K562 (cell line): ENCODE results near the gene ACAD8. TPM values are rescaled to one million over a fixed set of nuclear protein-coding genes. Genes with fewer than 3 reads are reported as not detected.

ENCODE experiments used
- AFF4 ChIP-seq: sonication (generic); formaldehyde crosslinking; IDR thresholded peaks from 2 replicates; pipeline ENCODE4 v1.8.0; 2023; ENCODE audit warnings: mild to moderate bottlenecking, missing genetic modification reagents
- CUX1 ChIP-seq: fragments of 200-800 bp; sonication (Bioruptor generic); IDR thresholded peaks from 2 replicates; pipeline ENCODE4 v1.6.1; 2016; ENCODE audit warnings: missing genetic modification characterization, missing compliant biosample characterization
- E2F3 ChIP-seq: fragments of 250-450 bp; sonication (Bioruptor Pico); IDR thresholded peaks from 2 replicates; pipeline ENCODE4 v1.4.0; 2020; ENCODE audit warnings: mild to moderate bottlenecking
- ESRRB ChIP-seq: fragments of 250-450 bp; sonication (Bioruptor Pico); IDR thresholded peaks from 2 replicates; pipeline ENCODE4 v1.5.0; 2020; ENCODE audit warnings: mild to moderate bottlenecking, moderate library complexity, borderline replicate concordance
- ETV1 ChIP-seq: fragments of 450-650 bp; conservative IDR thresholded peaks from 2 replicates; pipeline ENCODE4 v1.6.1; 2016; ENCODE audit warnings: missing genetic modification characterization, control low read depth, low read depth, missing compliant biosample characterization
- KLF10 ChIP-seq: fragments of 250-450 bp; sonication (Bioruptor Pico); IDR thresholded peaks from 2 replicates; pipeline ENCODE4 v1.6.1; 2021; ENCODE audit warnings: matching md5 sums
- NELFE ChIP-seq: IDR thresholded peaks from 2 replicates; pipeline ENCODE4 v1.6.1; 2011; ENCODE audit warnings: mild to moderate bottlenecking; ENCODE audit not compliant: insufficient read depth, insufficient read length
- NFIC ChIP-seq: fragments of 450-650 bp; IDR thresholded peaks from 2 replicates; pipeline ENCODE4 v1.6.1; 2017; ENCODE audit warnings: mild to moderate bottlenecking, inconsistent platforms
- RERE ChIP-seq: sonication (generic); formaldehyde crosslinking; IDR thresholded peaks from 2 replicates; pipeline ENCODE4 v1.8.0; 2023; ENCODE audit warnings: missing genetic modification reagents, mild to moderate bottlenecking, borderline replicate concordance
- SAFB2 ChIP-seq: fragments of 200-400 bp; formaldehyde crosslinking; IDR thresholded peaks from 2 replicates; pipeline ENCODE4 v1.6.1; 2018; ENCODE audit warnings: borderline replicate concordance, low read length, low read depth, moderate library complexity; ENCODE audit not compliant: severe bottlenecking
- SMAD4 ChIP-seq: fragments of 250-450 bp; sonication (Bioruptor Pico); conservative IDR thresholded peaks from 2 replicates; pipeline ENCODE4 v1.8.0; 2021; ENCODE audit warnings: inconsistent platforms, mild to moderate bottlenecking, moderate library complexity
- ZKSCAN8 ChIP-seq: fragments of 200-800 bp; sonication (Bioruptor generic); IDR thresholded peaks from 2 replicates; pipeline ENCODE4 v1.6.1; 2016; ENCODE audit warnings: missing genetic modification characterization, missing compliant biosample characterization
- polyA plus RNA-seq, 8 experiments: library from polyadenylated mRNA; depleted of rRNA in 4 of 8; stranded (reverse) in 5 of 8; unstranded in 3 of 8; fragments of >200 nt; fragmentation: Nextera tagmentation in 2 of 8; fragmentation: Illumina TruSeq in 1 of 8; extraction: Ambion mirVana in 2 of 8; extraction: Trizol in 1 of 8; gene quantifications; 2 replicates each; pipeline versions ENCODE4 v1.2.1 to v1.2.3, GENCODE V29; 2011 to 2014; ENCODE audit warnings: inconsistent platforms in 1 of 8, missing spikeins in 1 of 8
- total RNA-seq, 7 experiments: library from RNA; depleted of rRNA in 6 of 7; stranded (reverse); fragments of >200 nt in 6 of 7; fragmentation: Illumina TruSeq in 2 of 7; extraction: Trizol in 2 of 7; gene quantifications; 2 replicates each; pipeline versions ENCODE4 v1.2.1 to v1.2.3, GENCODE V29; 2011 to 2021; ENCODE audit warnings: low replicate concordance in 1 of 7

ACAD8 gene
- total and polyA plus RNA-seq, 9 of the 15 experiments (the other 6 are each of a cell fraction or from before 2014, with no cell fraction given): 6.5 to 34.1 (median 20.1) TPM

GRCh38 chr11:134252346-134253187 is 801 bp upstream of the ACAD8 start (continued):
- TF ChIP-seq CUX1 (CRISPR knock-in tag): no peak
- TF ChIP-seq SAFB2: no peak
- no peak for TF ChIP-seq SMAD4
- TF ChIP-seq ZKSCAN8 (CRISPR knock-in tag): no peak
- no peak for TF ChIP-seq ESRRB (CRISPR knock-in tag)
- no peak for TF ChIP-seq RERE (CRISPR knock-in tag)
- no peak for TF ChIP-seq E2F3 (CRISPR knock-in tag)
- no peak for TF ChIP-seq NELFE
- TF ChIP-seq AFF4 (CRISPR knock-in tag): 0 out of 2 replicates have a peak, but pooled peaks have one; percentile 15
- TF ChIP-seq ETV1 (tag): no peak
- TF ChIP-seq NFIC: no peak
- no peak for TF ChIP-seq KLF10 (CRISPR knock-in tag)
